GM19035 (cell line): ENCODE measurements around the gene ASIC4.

Source experiments
- ATAC-seq: cut with Tn5 transposase; IDR thresholded peaks from one replicate; pipeline ENCODE4 v1.9.1; 2021; ENCODE audit not compliant: unreplicated experiment

ASIC4 gene

DNA sequence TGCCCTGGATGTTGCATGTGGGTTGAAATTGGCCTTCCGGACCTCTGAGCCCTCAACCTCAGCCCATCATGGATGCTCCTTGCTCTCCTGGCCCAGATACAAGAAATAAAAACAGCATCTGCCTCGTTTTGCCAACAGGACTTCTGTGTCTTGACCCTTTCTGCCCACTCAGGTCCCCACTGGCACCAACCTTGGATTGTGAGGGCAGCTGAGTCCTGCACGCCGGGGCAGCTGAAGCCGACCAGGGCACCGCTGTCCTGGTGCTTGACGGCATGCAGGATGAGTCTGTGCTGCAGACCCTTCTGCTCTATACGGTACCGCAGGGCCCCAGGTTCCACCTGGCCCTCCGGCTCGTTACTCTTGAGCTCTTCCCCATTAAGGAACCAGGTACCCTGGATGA lies 52.4 kb downstream of the ASIC4 start:
- ATAC-seq, result no peak

DNA sequence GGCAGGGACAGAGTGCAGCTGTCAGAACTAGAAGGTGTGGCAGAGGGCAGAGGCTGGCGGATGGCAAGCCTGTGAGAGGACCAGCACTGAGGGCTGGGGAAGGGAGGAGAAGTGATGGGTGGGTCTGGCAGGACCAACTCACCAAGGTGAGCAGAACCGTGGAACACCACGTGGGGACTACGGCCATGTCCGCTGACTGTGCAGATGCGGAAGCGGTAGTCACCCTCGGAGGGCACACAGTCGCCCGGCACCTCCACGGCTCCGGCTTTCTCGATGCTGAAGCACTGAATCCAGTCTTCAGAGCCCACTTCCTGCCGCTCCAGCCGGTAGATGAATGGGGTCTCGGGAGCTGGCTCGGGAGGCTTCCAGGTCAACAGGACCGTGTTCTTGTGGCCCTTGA lies 52.8 kb downstream of the ASIC4 start:
- no peak for ATAC-seq

DNA sequence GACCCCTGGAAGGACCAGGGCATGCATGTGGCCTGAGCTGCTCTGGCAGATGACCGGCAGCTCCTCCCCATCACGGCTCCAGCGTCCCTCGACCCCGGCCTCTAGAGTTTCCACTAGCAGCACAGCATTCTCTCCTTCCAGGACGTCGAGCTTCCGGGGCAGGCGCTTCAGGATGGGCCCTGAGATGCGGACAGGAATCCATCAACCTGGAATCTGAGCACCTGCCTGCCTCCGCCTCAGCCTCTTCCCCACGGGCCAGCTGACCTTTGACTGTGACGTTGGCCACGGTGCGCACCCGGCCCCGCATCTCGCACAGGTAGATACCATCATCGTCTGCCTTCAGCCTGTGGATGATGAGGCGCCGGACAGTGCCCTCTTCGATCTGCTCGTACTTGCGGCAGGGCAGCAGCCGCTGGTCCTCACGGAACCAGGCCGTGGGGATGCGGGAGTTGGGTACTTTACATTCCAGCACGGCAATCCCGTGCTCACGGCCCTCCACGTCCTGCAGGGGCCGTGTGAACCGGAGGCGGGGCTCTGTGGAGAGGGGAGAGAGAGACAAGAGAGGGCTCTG lies 53.6 kb downstream of the ASIC4 start:
- ATAC-seq, result no peak

DNA sequence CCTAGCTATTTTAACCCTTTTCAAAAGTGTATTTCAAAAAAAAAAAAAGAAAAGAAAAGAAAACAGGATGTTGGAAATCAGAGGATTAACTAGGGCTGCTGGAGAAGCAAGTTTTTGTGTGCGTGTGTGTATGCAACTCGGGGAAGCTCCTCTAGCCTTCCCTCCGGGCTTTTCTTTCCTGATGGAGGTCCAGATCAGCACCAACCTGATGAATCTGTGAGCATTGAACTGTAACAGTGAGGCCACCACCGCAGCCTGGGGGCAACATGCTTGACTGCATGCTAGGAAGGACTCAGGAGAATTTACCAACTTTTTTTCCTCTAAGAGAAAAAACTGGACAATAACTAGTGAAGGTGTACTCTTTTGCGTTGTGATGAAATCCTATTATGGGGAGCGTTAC lies 54.8 kb downstream of the ASIC4 start:
- ATAC-seq, result no peak

DNA sequence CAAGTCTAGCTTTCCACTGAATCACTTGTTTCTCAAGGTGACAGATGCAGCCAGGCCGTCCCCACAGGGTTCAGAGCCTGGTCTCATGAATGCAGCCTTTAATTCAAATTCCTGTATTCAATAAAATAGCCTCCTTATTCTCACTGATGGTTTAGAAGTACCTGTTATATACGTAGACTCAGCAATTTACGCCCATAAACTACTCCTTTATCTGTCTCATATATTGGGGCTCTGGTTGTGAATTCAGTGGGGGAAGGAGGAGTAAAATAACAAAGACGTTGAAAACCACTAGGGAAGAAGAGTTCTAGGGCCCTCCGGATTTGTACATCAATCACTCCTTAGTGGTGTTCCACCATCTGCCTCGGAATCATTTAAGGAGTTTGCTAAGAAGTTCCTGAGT lies 55.4 kb downstream of the ASIC4 start:
- no peak for ATAC-seq

DNA sequence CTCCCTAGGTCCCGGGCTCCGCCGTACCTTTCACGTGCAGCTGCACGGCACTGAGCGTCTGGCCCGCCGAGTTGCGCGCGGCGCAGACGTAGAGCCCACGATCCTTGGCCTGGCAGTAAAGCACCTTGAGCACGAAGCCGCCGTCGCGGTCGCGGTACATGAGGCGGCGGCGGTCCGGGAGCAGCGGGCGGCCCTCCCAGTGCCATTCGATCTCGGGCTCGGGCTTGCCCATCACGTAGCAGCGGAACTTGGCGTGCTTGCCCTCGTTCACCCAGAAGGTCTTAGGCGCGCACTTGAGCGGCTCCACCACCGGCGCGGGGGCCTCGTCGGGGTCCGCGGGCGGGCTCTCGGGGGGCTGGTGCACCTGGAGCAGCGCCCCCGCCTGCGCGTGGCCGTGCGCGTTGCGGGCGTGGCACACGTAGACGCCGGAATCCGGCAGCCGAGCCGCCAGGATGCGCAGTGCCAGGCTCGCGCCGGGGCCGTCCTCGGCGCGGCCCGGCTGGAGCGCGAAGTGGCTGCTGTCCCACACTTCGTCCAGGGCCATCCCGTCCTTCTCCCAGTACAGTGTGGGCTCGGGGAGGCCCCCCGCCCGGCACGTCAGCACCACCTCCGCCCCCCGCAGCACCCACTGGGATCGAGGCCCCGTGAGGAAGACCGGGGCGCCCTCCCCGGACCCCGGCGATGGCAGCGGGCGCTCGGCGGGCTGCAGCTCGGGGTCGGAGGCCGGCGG lies 56.1 kb downstream of the ASIC4 start:
- ATAC-seq, result no peak

DNA sequence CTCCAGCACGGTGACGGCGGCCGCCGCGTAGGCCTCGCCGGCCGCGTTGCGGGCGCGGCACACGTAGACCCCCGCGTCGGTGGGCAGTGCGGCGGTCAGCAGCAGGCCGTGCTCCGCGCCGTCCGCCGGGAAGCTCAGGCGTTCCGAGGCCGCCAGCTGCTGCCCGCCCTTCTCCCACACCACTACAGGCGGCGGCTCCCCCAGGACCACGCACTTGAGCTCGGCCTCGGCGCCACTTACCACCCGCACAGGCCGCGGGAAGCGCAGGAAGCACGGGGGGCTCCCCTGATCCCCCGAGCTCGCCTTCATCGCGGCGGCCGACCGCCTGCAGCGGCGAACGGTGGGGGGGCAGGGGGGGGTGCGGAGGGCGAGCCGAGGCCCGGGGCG lies 56.6 kb downstream of the ASIC4 start:
- no peak for ATAC-seq

DNA sequence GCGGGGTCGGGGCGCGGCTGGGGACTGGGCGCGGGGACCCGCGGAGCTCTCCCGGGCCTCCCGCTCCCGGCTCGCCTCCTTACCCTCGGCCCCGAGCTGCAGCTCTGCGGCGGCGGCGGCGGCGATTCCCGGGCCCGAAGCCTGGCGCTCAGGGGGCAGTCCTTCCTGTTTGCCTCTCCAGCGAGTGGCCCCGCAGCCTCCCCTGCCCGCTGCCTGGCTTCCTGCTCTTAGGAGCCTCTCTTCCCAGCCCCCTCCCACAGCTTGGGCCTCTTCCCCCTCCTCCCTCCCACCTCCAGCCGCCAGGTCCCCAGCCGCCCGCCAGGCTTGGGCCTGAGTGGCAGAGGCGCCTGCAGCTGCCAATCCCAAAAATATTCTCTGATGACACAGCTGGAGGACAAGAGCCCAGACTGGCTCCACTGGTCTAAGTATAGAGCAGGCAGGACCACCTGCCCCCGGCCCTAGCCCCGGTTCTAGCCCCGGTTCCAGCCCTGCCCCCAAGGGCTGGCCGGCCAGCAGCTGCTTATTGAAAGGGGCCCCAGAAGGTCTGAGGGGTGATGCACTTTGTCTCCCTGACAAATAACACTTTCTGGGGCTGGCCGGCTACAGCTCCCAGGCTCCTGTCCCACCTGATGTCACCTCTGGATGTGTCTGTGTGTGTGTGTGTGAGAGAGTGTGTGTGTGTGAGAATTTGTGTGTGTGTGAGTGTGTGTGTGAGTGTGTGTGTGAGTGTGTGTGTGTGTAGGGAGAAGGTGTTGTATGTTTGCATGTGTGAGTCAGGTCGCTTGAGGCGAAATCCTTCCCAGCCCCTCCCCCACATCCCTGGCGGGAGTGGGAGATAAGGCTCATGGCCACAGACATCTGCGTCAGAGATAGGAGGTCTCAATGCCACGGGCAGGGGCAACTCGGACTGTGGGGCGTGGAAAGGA lies 57.3 kb downstream of the ASIC4 start, which contains the start of gene OBSL1:
OBSL1 (minus strand) TSS at position 229 of the 926 bp plus-strand sequence. CDS start 307 bp downstream, outside the sequence.
- no peak for ATAC-seq

DNA sequence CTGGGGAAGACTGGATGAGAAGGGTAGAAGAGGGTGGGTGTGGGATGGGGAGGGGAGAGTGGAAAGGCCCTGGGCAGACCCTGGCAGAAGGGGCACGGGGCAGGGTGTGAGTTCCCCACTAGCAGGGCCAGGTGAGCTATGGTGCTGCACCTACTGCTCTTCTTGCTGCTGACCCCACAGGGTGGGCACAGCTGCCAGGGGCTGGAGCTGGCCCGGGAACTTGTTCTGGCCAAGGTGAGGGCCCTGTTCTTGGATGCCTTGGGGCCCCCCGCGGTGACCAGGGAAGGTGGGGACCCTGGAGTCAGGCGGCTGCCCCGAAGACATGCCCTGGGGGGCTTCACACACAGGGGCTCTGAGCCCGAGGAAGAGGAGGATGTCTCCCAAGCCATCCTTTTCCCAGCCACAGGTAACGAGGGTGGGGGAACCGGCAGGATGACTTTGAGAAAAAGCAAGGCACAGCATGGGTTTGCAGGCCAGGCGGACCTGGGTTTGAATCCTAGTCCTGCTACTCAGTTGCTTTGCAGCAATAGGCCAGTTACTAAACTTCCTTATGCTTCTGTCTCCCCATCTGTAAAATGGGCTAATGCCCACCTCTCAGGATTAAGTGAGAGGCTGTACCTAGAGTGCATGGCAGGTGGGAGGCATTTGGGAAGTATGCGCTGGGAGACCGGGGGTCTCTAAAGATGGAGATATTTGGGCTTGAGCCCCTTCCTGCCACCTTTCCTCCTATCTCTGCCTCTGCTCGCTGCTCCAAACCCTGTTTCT lies 58.1 kb downstream of the ASIC4 start, which contains the start of gene INHA:
INHA (plus strand) TSS at position 74 of the 765 bp plus-strand sequence; CDS start at position 139, 65 bp downstream.
- ATAC-seq, result no peak

DNA sequence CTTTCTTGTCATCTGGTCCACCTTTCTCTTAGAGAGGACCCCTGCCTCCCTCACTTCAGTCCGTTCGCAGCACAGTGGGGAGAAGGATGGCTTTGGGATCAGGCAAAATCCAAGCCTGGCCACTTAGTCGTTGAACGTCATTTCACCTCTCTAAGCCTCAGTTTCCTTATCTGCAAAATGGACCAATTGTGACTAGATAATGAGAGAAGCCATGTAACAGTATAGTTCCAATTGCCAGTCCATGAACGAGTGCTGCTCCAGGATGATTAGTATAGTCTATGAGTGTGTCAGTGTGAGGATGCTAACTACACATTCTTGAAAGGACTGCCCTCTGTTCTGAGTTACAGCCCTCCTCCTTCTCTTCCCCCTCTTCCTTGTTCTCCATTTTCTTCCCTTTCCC lies 58.9 kb downstream of the ASIC4 start:
- ATAC-seq, result no peak

DNA sequence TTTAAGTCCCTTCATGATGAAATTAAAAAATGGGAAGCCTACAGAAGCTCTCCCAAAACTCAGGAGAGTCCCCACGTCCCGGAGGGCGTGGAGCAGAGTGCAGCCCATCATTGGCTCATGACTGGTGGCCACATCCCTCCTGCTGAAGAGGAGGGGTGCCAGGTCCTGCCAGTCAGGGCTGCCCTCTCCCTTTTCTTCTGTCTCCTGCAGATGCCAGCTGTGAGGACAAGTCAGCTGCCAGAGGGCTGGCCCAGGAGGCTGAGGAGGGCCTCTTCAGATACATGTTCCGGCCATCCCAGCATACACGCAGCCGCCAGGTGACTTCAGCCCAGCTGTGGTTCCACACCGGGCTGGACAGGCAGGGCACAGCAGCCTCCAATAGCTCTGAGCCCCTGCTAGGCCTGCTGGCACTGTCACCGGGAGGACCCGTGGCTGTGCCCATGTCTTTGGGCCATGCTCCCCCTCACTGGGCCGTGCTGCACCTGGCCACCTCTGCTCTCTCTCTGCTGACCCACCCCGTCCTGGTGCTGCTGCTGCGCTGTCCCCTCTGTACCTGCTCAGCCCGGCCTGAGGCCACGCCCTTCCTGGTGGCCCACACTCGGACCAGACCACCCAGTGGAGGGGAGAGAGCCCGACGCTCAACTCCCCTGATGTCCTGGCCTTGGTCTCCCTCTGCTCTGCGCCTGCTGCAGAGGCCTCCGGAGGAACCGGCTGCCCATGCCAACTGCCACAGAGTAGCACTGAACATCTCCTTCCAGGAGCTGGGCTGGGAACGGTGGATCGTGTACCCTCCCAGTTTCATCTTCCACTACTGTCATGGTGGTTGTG lies 60.4 kb downstream of the ASIC4 start:
- no peak for ATAC-seq

DNA sequence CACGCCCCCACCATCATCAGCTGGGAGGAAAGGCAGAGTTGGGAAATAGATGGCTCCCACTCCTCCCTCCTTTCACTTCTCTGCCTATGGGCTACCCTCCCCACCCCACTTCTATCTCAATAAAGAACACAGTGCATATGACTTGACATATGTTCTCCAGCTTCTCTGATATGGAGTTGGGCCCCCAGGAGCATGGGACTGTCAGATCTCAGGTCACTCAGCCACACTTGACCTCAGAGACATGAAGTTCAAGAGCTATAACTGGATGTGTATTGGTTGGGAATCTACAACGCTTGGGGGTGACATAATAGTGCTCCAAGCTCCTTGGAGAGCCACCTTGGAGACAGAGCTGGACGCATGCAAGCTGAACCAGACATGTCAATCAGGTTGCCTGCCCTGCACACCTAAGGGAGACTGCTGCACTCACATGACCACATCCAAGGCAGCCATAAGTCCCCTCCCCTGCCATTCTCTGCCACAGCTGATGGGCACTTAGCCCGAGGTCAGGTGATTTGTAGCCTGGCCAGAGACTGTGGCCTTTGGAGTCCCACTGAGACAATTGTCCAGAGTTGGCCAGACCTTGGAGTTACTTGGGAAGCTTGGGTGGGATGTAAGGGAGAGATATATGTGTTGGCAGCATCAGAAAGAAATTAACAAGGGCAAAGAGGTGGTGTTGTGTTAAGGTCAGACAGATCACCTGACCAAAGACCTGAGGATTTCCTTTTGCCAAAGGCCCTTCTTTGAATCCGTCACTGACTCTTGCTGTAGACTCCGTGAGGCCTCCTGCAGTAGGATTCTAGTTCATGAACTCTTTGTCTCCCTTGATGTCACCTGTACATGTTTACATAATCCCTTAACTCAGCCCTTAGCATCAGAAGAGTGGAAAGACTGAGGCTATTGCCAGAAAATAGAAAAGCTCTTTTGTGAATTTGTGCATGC lies 61.6 kb downstream of the ASIC4 start:
- no peak for ATAC-seq

DNA sequence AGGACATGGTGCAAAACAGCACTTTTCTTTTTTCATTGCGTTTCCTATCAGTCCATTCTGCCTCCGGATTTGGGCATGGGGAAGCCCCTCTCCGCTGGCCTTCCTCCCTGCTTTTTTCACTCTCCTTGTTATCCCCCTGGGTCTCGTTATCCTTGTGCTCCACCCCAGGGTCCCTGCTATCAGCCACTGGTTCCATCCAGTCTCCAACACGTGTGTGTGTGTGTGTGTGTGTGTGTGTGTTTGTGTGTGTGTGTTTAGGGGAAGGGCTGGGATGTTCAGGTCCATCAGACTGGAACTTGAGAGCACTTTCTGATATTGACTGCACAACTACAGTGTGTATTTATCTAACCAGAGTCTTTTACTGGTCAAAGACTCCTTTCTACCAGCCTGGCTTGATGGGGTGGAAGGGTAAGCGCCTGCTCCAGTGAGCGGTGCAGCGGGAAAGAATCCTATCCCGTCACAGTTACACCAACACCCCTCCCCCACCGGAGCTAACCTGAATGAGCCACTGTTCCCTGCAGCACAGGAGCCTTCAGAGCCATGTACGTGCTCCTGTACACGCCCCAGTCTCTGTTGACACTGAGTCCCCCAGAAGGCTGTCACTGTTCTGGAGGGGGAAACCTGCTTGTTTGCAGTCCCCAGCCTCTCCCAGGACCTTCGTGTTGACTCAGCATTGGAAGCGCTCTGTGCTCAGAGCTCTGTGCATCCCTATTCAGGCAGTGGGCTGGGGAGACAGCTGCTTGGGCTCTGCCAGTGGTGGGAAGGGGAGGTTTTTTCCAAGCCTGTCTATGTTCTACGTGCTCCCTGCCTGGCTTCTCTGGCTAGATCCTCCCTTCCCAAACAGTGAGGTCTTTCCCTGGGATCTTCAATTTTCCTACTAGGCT lies 62.5 kb downstream of the ASIC4 start:
- no peak for ATAC-seq

DNA sequence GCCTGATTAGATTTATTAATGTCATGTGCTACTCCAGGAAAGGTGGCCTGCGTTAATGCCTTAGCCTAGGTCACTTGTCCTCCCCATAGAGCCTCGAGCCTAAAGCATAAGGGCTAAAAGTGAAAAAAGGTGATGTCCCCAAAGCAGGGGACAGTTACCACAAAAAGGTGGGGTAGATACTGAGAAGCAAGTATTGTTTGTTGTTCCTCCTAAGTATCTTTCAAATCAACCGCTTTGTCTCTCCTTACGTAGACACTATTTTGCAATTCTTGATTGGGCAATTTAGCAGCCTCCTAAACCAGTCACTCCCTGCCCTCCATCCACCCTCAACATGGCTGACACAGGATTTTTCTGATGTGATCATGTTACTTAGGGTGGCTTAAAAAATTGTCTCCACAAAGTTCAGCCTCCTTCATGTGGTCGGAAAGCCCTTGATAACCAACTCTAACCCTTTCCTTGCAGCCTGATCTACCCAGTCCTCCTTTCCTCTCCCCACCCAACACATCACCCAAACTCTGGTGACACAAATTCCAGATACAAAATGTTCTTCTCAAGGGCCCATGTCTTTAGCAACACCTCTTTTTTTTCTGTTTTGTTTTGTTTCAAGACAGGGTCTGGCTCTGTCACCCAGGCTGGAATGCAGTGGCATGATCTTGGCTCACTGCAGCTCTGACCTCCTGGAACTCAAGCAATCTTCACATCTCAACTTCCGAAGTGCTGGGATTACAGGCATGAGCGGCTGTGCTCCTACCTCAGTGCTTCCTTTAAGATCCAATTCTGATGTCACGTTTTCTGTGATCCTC lies 64.7 kb downstream of the ASIC4 start:
- ATAC-seq, result no peak

DNA sequence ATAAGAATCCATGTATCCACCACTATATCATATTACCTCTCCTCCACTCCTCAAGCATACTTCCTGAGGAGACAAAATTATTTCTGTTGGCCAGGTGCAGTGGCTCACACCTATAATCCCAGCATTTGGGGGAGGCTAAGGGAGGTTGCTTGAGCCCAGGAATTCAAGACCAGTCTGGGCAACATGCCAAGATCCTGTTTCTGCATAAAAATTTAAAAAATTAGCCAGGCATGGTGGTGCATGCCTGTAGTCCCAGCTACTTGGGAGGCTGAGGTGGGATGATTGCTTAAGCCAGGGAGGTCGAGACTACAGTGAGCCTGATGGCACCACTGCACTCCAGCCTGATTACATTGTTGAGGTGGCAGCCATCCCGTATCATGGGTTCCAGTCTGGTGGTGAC lies 67.1 kb downstream of the ASIC4 start:
- no peak for ATAC-seq
